HCT116 (cell line): Measurements from ENCODE around the gene HIF1A. TPM values are rescaled to one million over a fixed set of nuclear protein-coding genes. Genes with fewer than 3 reads are reported as not detected.

ENCODE experiments used
- ATAC-seq: fragments of 200-7000 bp; cut with Tn5 transposase; 2 replicates; pipeline ENCODE4 v1.9.1; 2020; ENCODE audit warnings: mild to moderate bottlenecking, moderate library complexity
- BruUV-seq: library from RNA; stranded (reverse); fragments of 400-500 nt; replicated peaks from 2 replicates; lab custom pipeline; 2021; lab: Mats Ljungman, UMichigan
- CTCF ChIA-PET: fragments of 300-600 bp; sonication (Branson Sonifier 250); formaldehyde crosslinking; loops from one replicate; lab custom pipeline; 2021; ENCODE audit warnings: antibody characterized with exemption; lab: Charles Lee
- POLR2A ChIA-PET: fragments of 300-600, 350-600 bp; sonication (Branson Sonifier 250); formaldehyde crosslinking; loops from one replicate; lab custom pipeline; 2021; ENCODE audit warnings: antibody characterized with exemption; lab: Charles Lee
- RAD21 ChIA-PET, 2 experiments: fragments of 300-600 bp; sonication (Branson Sonifier 250); formaldehyde crosslinking; loops; one replicate each; lab custom pipeline; 2023; ENCODE audit warnings: low total read pairs in 2 of 2; ENCODE audit not compliant: uncharacterized antibody in 2 of 2, unreplicated experiment in 2 of 2, low non-redundant PET in 1 of 2; lab: Charles Lee
- DNase-seq: peaks from one replicate; pipeline ENCODE4 v3.0.0-alpha.2; 2010; ENCODE audit warnings: low read depth, low spot score
- H2AFZ ChIP-seq: fragments of 200-600 bp; shearing (Covaris generic), sonication (generic); 2 replicates; pipeline ENCODE4 v1.6.1; 2017; ENCODE audit warnings: low read depth, mixed run types, mixed read lengths, antibody characterized with exemption, low read length; ENCODE audit not compliant: poor library complexity, severe bottlenecking
- H3K27ac ChIP-seq: 2 replicates; pipeline ENCODE4 v1.5.1; 2012; ENCODE audit warnings: low read depth, low read length
- H3K27me3 ChIP-seq: fragments of 200-600 bp; sonication (generic); 2 replicates; pipeline ENCODE4 v1.6.1; 2016; ENCODE audit warnings: mixed run types, low read length, mixed read lengths; ENCODE audit not compliant: insufficient read depth
- H3K36me3 ChIP-seq, 2 experiments: fragments of 200-500 bp in 1 of 2; fragments of 200-600 bp in 1 of 2; sonication (Bioruptor generic) in 1 of 2; sonication (generic) in 1 of 2; 2 replicates each; pipeline versions ENCODE4 v1.5.1 to v1.6.1; 2014 to 2016; ENCODE audit warnings: low read length in 2 of 2, inconsistent platforms in 1 of 2, mixed read lengths in 1 of 2, mixed run types in 1 of 2; ENCODE audit not compliant: insufficient read depth in 2 of 2, control insufficient read depth in 1 of 2
- H3K4me1 ChIP-seq, 2 experiments: fragments of 200-600 bp in 1 of 2; sonication (generic) in 1 of 2; 2 replicates each; pipeline versions ENCODE4 v1.5.1 to v1.6.1; 2012 to 2017; ENCODE audit warnings: low read length in 2 of 2, inconsistent platforms in 1 of 2, mild to moderate bottlenecking in 1 of 2, mixed read lengths in 1 of 2, mixed run types in 1 of 2, moderate library complexity in 1 of 2; ENCODE audit not compliant: insufficient read depth in 2 of 2, control insufficient read depth in 1 of 2
- H3K4me2 ChIP-seq: fragments of 200-600 bp; sonication (generic); 2 replicates; pipeline ENCODE4 v1.6.1; 2017; ENCODE audit warnings: mixed run types, low read length, mixed read lengths
- H3K4me3 ChIP-seq, 2 experiments: fragments of 200-600 bp in 1 of 2; sonication (generic) in 1 of 2; replicated peaks in 1 of 2; 2 replicates each; pipeline ENCODE4 v1.5.1; 2011 to 2016; ENCODE audit warnings: low read length in 2 of 2, control low read depth in 1 of 2, low read depth in 1 of 2, mild to moderate bottlenecking in 1 of 2, mixed read lengths in 1 of 2, mixed run types in 1 of 2
- H3K79me2 ChIP-seq: fragments of 200-600 bp; sonication (generic); 2 replicates; pipeline ENCODE4 v1.6.1; 2017; ENCODE audit warnings: mild to moderate bottlenecking, mixed run types, low read length, moderate library complexity, mixed read lengths; ENCODE audit not compliant: insufficient read depth
- H3K9ac ChIP-seq: fragments of 200-600 bp; sonication (generic); 2 replicates; pipeline ENCODE4 v1.6.1; 2016; ENCODE audit warnings: low read length, mixed read lengths
- H3K9me2 ChIP-seq: fragments of 200-600 bp; sonication (generic), shearing (Covaris generic); 2 replicates; pipeline ENCODE4 v1.6.1; 2017; ENCODE audit warnings: mixed run types, mild to moderate bottlenecking, moderate library complexity; ENCODE audit not compliant: insufficient read depth
- H3K9me3 ChIP-seq, 2 experiments: fragments of 200-500 bp in 1 of 2; fragments of 200-600 bp in 1 of 2; sonication (Bioruptor generic) in 1 of 2; sonication (generic) in 1 of 2; 2 replicates each; pipeline ENCODE4 v1.6.1; 2014 to 2017; ENCODE audit warnings: low read length in 2 of 2, mixed read lengths in 2 of 2, inconsistent platforms in 1 of 2, low read depth in 1 of 2, mild to moderate bottlenecking in 1 of 2, mixed run types in 1 of 2, moderate library complexity in 1 of 2; ENCODE audit not compliant: control insufficient read depth in 1 of 2, insufficient read depth in 1 of 2
- H4K20me1 ChIP-seq: fragments of 200-600 bp; sonication (generic), shearing (Covaris generic); 2 replicates; pipeline ENCODE4 v1.6.1; 2017; ENCODE audit warnings: mixed run types, mild to moderate bottlenecking, moderate library complexity; ENCODE audit not compliant: insufficient read depth
- CEBPB ChIP-seq: IDR thresholded peaks from 2 replicates; pipeline ENCODE4 v1.6.1; 2012; ENCODE audit warnings: low read depth
- CTCF ChIP-seq, 3 experiments: fragments of 200-600 bp in 1 of 3; sonication (generic) in 1 of 3; IDR thresholded peaks in 2 of 3; conservative IDR thresholded peaks in 1 of 3; 2 replicates each; pipeline ENCODE4 v1.5.1; 2012 to 2017; ENCODE audit warnings: low read depth in 2 of 3, low read length in 2 of 3, antibody characterized with exemption in 1 of 3, borderline replicate concordance in 1 of 3, control low read depth in 1 of 3, mild to moderate bottlenecking in 1 of 3, mixed read lengths in 1 of 3, mixed run types in 1 of 3, moderate library complexity in 1 of 3; ENCODE audit not compliant: insufficient read depth in 1 of 3
- FOSL1 ChIP-seq: IDR thresholded peaks from 2 replicates; pipeline ENCODE4 v1.6.1; 2012; ENCODE audit warnings: low read depth
- JUND ChIP-seq: IDR thresholded peaks from 2 replicates; pipeline ENCODE4 v1.6.1; 2012
- POLR2A ChIP-seq: IDR thresholded peaks from 2 replicates; pipeline ENCODE4 v1.7.0; 2011; ENCODE audit warnings: borderline replicate concordance; ENCODE audit not compliant: insufficient read depth, insufficient read length; ENCODE audit errors: extremely low read depth
- YY1 ChIP-seq: IDR thresholded peaks from 2 replicates; pipeline ENCODE4 v1.6.1; 2011; ENCODE audit warnings: low read length, low read depth, moderate library complexity, mild to moderate bottlenecking; ENCODE audit not compliant: insufficient replicate concordance; ENCODE audit errors: extremely low read depth
- ZFX ChIP-seq: fragments of 450-650 bp; IDR thresholded peaks from 2 replicates; pipeline ENCODE4 v1.6.1; 2017
- ZNF274 ChIP-seq: fragments of 200-500 bp; sonication (Bioruptor generic); IDR thresholded peaks from 2 replicates; pipeline ENCODE4 v1.6.1; 2014; ENCODE audit warnings: mild to moderate bottlenecking, low read depth, low read length, inconsistent platforms
- intact Hi-C: fragments of 100-400 bp; cut with micrococcal nuclease; formaldehyde crosslinking; loops from 2 replicates; pipeline ENCODE4 v1.10.0; 2022
- total RNA-seq: library from RNA; stranded (reverse); gene quantifications from one replicate; pipeline ENCODE4 v1.2.1, GENCODE V29; 2021; ENCODE audit not compliant: unreplicated experiment
- TF ChIP-seq, protein P1 (sequence below): IDR thresholded peaks from 2 replicates; pipeline ENCODE4 v1.6.1; 2012

HIF1A gene
- total RNA-seq, 1 experiment from 2014 or later: 113 TPM

DNA sequence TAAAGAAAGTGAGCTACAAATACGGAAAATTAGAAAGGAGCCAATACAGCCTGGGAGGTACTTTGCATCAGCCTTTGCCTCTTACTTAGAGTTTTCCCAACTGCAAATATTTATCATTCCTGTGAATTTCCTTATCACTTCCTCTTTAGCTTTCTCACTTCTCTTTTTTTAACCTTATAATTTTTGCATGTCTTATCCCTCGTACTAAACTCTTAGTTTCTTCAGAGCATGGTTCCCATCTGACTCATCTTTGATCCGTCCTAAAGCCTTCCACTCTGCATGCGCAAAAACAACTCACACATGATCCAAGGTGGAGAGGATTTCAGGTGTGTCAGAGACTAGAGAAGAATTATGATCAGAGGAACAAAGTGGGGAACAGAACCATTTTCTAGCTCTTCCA is 57.3 kb downstream of the HIF1A start:
- intact Hi-C loops: loop anchor here (5.0 kb wide), 1 partner anchor 85 kb away; no protein-coding TSS in a partner anchor
- no TSS peak for BruUV-seq
- no peaks in the 10 kb centered on the region for H3K9me2 ChIP-seq
- H3K9ac ChIP-seq: no peak overlapping the region
- RAD21 ChIA-PET: no interaction called here
- TF ChIP-seq JUND (no peak), FOSL1 (no peak), CTCF (IDR thresholded peaks at IDR 0.05 in 2 of 3, conservative IDR thresholded peaks at IDR 0.05 in 1 of 3; ENCODE audit: borderline replicate concordance in 1 of 3, insufficient read depth in 1 of 3, low read depth in 2 of 3, low read length in 2 of 3) (no peak), POLR2A (no peak), ZFX (no peak), CEBPB (no peak), ZNF274 (no peak), YY1 (no peak)
- no peak overlapping the region for H2AFZ ChIP-seq
- CTCF ChIA-PET: no interaction called here
- H3K79me2 ChIP-seq: peaks cover 18% of the 10 kb centered on the region; the same call in 1 of the 2 replicates
- POLR2A ChIA-PET: no interaction called here
- H4K20me1 ChIP-seq: no peaks in the 10 kb centered on the region
- H3K27ac ChIP-seq: no peak overlapping the region
- no peak overlapping the region for H3K4me2 ChIP-seq
- ATAC-seq (no peak), DNase-seq (no peak)
- H3K4me3 ChIP-seq: no peak overlapping the region
- peaks cover 8 to 38% of the 10 kb centered on the region in 2 experiments; a peak in 3 of 4 replicates for H3K4me1 ChIP-seq
- H3K9me3 ChIP-seq: no peaks in the 10 kb centered on the region
- no peaks in the 10 kb centered on the region for H3K27me3 ChIP-seq
- H3K36me3 ChIP-seq: peaks cover 3 to 7% of the 10 kb centered on the region in 2 experiments

GRCh38 chr14:61753631-61754030 is 58.3 kb downstream of the HIF1A start:
- Histone ChIP-seq H3K9me3 (no peaks in the 10 kb centered on the region), H3K27me3 (no peaks in the 10 kb centered on the region), H3K27ac (no peak overlapping the region), H3K4me2 (no peak overlapping the region), H3K9me2 (no peaks in the 10 kb centered on the region), H3K36me3 (no peaks in the 10 kb centered on the region)
- CTCF ChIA-PET: no interaction called here
- POLR2A ChIA-PET: interaction anchor here (1.0 kb wide), 1 partner anchor 8 kb away, joined by 4 read pairs; the partner anchor contains the start of gene SNAPC1
- TF ChIP-seq, protein P1, sequence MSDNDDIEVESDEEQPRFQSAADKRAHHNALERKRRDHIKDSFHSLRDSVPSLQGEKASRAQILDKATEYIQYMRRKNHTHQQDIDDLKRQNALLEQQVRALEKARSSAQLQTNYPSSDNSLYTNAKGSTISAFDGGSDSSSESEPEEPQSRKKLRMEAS: no peak
- peak in 2 of 3 experiments; percentile 14 to 33; a peak in 3 of 6 replicates for TF ChIP-seq CTCF (IDR thresholded peaks at IDR 0.05 in 2 of 3, conservative IDR thresholded peaks at IDR 0.05 in 1 of 3; ENCODE audit: borderline replicate concordance in 1 of 3, insufficient read depth in 1 of 3, low read depth in 2 of 3, low read length in 2 of 3)
- TF ChIP-seq, all 23 proteins: peak for 1
- intact Hi-C loops: loop anchor here (5.0 kb wide), 1 partner anchor 84 kb away; no protein-coding TSS in a partner anchor
- RAD21 ChIA-PET: no interaction called here
- Histone ChIP-seq H3K79me2 (peaks cover 8% of the 10 kb centered on the region; the same call in 1 of the 2 replicates), H3K4me1 (peaks cover 8 to 38% of the 10 kb centered on the region in 2 experiments; a peak in 3 of 4 replicates), H4K20me1 (no peaks in the 10 kb centered on the region), H2AFZ (no peak overlapping the region), H3K9ac (no peak overlapping the region), H3K4me3 (no peak overlapping the region)
- DNase-seq (no peak), ATAC-seq (no peak)
- BruUV-seq: no TSS peak
